HG03095 (cell line): ENCODE data around the gene LZTS3.
"Not testable (repeated sequence)": the region's sequence is repeated elsewhere in the genome, so short reads cannot be mapped to it uniquely, and the experiment has no call there.

Source experiments
- ATAC-seq: cut with Tn5 transposase; IDR thresholded peaks from one replicate; pipeline ENCODE4 v1.9.1; 2021; ENCODE audit warnings: moderate library complexity; ENCODE audit not compliant: unreplicated experiment

LZTS3 gene

DNA sequence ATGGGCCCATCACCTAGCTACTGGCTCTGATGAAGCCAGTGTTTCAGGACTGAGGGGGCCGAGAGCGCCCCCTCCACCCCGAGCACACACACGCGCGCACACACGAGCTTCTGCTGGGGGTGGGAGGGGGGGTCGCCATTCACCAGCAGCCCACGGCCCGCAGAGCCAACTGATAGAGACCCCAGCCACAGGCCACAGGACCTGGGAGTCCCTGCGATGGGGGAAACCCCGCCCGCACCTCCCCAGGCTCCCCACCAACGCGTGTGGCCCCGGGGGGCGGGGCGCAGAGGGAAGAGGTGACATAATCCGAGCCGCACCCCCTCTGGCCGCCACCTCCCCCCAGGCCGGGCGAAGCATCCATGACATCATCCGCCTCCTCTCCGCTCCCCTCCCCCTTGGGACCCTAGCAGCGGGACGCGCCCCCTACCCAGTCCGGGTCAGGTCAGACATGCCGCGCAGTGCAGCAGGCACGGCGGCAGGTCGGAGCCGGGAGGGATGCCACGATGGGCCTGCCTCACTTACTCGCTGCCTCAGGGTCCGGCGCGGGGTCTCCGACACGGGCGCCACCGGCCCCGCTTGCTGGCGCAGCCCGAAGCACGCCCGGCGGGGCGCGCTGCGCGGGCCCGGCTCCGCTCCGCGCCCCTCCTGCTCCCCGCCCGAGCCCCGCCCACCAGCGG is at the start of gene LZTS3:
TSS of gene LZTS3 (minus strand) at position 617 of the 677 bp plus-strand sequence. CDS start 6,386 bp downstream, outside the sequence.
- ATAC-seq = peak; percentile 52

DNA sequence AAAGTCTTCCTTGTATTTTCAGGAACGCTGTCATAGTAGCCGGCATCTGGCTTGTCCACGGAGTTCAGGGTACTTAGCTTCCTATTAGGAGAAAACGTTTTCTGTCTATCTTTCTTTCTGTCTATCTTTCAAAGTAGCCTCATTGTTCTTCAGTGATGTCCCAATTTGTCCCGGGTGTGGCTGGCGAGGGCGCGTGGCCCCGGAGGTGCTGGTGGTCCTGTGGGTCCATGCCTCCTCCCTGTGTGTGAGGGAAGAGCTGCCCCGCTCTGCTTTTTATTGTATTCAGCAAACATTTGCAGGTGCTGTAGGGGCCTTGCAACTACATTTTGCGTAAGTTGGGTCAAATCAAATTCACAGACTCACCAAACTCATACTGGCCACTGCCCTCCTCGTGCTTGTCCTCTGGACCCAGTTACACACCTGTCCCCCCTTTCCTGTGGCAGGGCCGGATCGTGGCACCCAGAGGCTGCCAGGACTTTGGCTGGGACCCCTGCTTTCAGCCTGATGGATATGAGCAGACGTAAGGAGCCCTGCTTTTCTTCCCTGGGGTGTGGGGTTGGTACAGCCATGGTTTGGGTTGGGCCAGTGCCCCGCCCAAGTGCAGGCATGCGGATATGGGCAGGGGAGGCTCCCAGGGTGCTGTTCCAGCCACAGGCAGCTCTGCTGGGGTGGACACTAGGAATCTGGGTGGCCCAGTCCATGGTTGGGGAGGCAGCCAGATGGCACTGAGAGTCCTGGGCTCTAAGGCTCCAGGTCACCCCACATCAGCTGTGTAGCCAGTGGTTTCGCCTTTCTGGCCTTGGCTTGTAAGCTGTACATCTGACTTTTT is 48.3 kb upstream of the LZTS3 start:
- ATAC-seq = no peak

DNA sequence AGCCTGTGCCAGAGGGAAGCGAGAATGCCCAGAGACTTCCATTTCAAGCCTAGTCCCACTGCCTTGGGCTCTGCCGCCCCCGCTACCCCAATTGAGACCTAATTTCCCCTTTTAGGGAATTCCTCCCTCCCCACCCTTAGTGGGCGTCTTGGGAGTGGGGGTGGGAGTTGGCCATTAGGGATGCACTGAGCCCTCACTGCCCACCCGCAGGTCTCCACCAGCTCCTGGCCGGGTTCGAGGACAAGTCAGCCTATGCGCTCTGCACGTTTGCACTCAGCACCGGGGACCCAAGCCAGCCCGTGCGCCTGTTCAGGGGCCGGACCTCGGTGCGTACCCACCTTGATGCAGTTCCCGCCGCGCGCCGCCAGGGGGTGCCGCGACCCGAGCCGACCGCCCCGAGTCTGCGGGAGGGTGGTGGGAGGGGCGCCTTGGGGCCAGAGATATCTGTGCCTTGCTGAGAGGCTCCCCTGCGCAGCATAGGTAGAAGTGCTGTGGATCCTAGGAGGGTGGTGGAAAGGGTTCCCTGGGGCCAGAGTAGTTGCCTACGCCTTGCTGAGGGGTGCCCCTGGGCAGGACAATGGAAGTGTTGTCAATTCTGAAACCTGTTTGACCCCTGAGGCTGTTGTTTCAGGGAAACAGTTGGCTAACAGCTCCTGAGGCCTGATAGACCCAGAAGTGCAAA is 45.1 kb upstream of the LZTS3 start:
- peak; percentile 56 for ATAC-seq

DNA sequence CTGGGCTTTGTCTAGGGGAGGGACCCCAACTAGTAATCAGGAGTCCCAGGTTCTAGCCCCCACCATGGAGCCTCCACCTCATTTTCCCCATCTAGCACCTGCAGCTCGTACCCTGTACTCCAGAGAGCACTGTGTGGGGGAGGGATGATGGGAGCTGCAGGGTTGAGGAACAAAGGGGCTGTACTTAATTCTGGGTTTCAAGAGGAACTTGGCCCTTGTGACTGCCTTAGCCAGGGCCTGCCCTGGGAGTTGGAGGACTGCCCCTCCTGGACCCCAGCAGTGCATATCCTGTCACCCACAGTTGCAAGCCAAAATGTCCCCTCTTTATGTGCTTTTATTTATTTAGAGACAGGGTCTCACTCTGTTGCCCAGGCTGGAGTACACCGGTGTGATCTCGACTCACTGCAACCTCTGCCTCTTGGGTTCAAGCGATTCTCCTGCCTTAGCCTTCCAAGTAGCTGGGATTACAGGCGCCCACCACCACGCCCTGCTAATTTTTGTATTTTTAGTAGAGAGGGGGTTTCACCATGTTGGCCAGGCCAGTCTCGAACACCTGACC is 42.1 kb upstream of the LZTS3 start:
- ATAC-seq = not testable (repeated sequence)

DNA sequence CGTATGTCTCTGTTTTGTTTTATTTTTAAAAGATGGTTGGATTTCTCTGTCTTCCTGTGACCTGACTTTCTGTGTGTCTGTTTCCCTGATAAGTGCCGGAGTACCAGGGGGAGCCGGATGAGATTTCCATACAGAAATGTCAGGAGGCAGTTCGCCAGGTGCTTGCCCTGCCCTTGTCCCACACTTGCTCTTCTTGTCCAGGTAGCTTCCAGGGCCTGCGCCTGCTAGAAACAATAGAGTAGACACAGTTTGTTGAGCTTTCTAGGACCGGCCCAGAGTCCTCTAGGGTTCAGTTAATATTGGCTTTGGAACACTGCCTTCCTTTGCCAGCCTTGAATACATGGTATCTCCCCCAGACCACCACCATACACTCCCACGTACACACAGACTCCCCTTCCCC is 39.9 kb upstream of the LZTS3 start:
- ATAC-seq = no peak

DNA sequence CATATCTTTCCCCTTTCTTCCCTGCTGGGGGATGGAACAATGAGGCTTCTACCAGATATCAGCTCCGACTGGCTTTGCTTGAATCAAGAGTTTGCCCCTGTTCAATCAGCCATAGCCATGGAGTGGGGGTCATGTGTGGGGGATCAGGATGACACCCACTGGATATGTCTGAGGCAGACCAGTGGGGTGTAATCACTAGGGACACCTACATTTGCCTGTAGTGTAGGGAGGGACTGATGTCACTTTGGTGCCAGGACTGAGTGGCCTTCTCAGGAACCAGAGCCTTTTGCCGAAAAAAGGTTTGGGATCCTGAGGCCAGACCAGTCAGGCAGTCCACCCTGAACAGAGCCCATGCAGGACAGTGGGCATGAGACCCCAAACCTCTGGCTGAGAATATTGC is 37.0 kb upstream of the LZTS3 start:
- no peak for ATAC-seq

DNA sequence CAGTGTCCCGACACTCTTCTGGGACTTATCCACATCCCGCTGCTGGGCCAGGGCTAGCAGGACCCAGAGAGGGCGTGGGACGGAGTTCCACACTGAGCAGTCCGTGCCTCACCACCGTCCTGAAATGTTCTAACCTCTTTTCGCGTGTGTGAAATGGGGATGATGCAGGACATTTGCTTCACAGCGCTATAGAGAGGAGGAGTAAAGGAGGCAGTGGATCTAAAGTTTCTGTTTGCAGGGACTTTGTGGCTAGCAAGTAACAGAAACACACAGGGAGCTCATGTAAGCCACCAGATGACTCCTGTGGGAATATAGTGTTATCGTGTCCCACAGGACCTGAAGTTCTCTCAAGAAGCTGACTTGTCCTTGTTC is 36.6 kb upstream of the LZTS3 start:
- no peak for ATAC-seq

DNA sequence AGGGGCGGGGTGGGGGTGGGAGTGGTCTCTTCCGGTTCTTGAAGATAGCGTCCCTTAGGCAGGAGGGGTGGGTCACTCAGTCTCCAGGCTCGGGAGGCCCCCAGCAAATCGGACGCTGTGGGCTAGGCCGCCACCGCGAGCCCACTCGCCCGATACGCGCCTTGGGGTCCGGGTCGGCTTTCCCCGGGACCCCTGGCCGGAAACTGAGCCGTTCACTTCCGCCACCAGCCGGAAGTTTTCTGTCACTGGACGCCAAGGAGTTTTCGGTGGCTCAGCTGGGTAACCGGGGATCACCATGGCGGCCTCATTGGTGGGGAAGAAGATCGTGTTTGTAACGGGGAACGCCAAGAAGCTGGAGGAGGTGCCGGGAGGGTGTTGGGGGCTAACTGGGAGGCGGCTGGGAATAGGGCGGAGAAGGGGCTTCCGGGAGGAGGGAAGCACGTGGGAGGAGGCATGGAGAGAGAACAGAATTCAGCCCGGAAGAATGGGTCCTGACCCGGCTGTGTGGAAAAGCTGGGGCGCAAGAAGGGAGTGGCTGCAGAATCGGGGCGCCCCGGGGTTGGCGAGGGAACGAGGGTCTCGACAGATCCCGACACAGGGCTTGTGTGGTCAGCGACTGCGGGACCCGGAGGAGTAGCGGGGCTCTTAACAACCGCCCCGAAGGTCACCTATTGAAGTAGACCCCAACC is 36.1 kb upstream of the LZTS3 start, which contains the start of gene ITPA:
TSS of gene ITPA (plus strand) at position 242 of the 689 bp plus-strand sequence. CDS start at position 296, 54 bp downstream.
- peak; percentile 46 for ATAC-seq

DNA sequence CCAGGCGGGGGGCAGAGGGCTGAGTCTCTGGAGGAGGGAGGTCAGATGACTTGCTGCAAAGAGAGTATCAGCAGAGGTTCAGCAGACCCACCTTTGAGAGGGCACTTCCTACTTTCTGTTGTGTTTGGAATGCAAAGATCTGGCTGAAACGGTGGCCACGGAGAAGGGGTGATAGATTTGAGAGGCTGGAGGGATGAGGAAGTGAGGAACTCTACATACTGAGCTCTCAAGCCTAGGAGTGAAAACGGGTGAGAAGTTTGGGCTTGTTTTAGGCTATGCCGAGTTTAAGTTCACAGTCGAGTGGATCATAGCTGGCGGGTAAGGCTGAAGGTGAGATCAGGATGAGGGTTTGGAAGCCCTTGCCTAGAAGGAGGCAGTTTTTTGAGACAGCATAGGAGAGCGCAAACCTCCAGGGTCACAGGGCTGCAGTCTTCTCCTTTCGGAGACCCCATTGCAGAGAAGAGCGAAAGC is 35.5 kb upstream of the LZTS3 start:
- no peak for ATAC-seq

DNA sequence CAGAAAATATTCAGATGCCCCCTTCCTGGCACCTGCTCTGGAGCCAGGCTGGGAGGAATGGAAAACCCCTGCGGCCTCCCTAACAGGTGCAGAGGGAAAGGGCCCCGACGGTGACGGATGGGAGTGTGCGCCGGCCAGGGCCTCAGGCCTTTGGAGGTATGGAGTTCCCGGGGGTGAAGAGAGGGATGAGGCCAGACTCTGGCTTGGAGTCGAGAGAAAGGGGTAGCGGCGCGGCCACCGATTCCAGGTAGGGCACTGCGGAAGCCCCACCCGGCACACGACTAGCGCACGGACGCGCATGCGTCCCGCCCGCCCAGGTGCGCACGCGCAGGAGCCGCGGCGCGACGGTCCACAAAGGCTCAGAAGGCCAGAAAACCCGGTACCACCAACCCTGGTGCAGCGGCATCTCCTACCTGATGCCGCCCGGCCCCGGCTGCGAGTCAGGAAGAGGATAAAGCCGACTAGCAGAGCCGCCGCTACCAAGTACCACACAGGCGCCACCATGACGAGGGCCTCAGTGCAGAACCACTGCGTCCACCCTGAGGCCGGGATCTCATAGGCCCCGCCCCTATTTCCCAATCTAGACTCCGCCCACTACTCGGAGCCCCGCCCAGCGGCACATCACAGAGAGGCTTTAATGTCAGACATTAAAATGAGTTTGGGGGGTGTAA is 30.9 kb upstream of the LZTS3 start, which contains the start of gene DDRGK1:
TSS of gene DDRGK1 (minus strand) at position 559 of the 671 bp plus-strand sequence. CDS start at position 504, 55 bp downstream.
- peak; percentile 74 for ATAC-seq

DNA sequence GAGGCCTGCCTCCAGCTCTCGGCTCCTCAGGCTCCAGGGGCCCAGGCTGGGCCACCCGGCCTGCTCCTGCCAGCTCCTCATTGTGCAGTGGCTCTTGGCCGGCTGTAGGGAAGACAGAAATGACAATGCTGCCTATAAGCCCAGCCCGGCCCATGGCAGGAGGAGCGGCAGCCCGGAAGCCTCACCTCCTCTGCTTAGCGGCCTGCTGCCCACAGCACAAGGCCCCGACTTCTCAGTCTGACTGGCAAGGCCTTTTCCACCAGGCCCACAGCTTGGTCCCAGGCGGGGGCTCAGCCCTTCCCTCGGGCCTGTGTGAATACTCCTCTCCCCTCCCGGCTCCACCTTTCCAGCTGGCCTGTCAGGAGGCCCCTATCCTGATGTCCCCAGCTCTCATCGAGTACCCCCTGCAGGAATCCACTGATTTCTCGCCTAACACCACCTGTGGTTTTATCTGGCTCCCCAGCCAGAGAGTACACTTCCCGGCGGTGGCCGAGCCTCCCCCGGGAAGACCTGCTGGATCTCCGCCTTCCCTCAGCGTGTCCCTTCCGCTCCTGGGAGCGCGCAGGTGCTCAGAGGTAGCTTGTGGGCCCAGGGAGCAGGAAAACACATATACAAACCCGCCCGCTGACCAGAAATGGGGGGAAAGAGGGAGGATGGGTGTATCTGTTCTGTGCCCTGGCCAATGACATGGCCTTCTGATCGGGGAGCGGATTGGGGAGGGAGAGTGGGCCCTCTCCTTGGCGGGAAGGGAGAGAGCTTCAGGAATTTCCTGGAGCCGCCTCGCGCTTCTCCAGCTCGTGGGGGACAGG is 30.2 kb upstream of the LZTS3 start:
- ATAC-seq = peak; percentile 4

DNA sequence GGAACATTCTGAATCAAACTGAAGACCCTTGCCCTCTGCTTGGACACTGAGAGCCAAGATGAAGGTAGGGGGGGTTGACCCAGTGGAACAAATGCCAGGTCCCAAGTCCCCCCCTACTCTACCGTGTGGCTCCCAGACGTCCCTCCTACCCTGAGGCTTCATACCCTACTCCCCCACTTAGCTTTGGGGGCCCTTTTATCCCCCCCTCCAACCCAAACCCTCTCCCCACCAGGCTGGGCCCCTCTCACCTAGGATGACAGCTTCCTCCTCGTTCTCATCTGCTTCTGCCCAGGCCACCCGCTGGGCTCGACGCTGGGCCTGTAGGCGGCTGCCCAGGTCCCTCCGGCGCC is 29.6 kb upstream of the LZTS3 start:
- no peak for ATAC-seq

DNA sequence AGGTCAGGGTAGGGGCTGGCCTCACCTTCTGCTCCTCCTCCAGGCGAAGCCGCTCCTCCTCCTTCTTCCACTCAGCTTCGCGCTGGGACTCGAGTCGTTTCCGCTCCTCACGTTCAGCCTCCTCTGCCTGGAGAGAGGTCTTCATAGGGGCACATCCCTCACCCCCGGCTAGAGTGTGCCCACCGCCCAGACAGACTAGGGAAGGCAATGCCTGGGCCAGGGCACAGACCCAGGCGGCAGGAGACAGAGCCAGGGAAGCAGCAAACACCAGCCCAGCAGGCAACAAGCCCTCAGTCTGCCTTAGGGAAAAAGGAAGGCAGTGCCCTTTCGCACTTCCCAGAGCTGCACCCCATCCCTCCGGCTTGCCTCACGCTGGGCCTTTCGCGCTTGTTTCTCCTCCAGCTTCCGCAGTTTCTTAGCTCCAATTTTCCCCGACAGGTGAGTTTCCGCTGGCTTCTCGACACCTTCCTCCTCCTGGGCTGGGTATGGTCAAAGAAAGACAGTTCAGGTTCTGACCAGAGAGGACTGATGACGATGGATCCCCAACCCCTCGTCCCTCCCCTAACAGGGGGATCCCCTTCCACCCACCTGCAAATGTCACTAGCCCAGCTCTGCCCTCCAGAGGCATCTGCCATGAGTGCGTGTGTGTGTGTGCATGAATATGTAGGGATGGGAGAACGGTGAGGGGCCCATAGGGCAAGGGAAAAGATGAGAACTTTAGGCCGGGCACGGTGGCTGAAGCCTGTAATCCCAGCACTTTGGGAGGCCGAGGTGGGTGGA is 26.8 kb upstream of the LZTS3 start:
- ATAC-seq = no peak

DNA sequence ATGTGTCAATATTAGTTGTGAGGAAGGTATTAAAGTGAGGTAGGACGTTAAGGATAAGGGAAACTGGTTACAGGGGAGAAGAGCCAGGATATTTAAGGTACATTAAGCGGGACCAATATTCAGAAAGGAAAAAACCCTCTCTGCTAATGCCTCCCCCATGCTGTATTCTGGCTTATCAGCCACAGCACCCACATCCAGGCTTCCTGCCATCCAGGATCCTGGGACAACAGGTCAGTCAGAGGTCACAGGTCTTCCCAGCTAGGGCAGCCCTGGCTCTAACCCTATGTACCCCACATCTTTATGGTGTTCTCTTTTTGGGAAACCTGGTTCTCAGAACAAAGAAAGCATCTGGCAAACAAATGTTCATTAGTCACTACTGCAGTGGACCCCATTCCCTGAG is 25.9 kb upstream of the LZTS3 start:
- no peak for ATAC-seq

DNA sequence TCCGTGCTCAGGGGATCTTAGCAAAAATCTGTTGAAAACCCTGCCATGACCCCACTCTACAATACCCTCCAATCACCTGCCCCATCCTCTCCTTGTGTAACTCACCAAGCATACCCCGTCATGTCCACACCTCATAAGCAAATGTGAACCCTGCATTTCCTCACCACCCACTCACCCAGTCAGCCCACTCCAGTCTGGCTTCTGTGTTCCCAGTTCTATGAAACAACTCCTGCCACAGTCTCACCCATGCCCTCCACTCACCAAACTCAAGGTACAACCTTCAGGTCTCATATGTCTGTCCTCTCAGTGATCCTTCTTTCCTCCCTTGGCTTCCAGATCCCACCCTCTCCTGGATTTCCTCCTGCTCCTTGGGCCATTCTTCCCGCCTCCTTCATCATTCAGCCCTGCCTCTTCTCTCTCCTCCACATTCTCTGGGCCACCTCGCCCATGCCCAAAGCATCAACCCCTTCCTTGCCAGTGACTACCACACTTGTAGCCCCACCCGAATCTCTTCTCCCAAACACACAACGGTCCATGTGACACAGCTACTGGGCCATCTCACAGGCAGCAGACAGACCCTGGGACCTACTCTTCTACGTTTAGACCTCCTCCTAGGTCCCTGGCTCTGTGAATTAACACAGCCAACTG is 22.4 kb upstream of the LZTS3 start:
- no peak for ATAC-seq

DNA sequence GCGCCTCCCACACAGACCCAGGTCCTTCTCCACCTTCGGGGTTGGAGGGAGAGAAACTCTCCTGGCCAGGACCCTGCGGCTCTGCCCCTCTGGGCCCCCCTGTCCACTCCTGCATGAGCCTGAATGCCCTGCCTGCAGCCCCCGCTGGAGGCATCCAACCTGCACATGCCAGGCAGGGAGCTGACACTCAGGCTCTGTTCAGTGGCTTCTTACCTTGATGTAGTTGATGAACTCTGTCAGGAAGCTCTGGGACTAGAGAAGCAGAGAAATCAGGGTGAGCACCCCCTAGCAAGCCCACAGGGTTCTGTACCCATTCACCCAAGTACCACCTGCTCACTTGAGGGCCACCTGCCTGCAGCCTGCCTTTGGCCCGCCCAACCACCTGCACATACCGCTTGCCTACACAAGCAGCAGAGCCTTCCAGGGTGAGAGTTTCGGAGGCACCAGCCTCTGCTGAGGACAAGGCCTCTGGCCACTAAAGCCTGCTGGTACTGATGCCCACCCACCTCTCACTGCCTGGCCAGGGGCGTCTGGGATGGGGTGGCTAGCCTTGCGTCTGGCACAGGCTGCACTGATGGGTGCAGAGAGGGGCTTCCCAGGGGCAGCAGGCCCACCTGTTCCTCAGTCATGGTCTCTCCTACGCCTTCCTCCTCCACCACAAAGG is 21.4 kb upstream of the LZTS3 start:
- no peak for ATAC-seq

DNA sequence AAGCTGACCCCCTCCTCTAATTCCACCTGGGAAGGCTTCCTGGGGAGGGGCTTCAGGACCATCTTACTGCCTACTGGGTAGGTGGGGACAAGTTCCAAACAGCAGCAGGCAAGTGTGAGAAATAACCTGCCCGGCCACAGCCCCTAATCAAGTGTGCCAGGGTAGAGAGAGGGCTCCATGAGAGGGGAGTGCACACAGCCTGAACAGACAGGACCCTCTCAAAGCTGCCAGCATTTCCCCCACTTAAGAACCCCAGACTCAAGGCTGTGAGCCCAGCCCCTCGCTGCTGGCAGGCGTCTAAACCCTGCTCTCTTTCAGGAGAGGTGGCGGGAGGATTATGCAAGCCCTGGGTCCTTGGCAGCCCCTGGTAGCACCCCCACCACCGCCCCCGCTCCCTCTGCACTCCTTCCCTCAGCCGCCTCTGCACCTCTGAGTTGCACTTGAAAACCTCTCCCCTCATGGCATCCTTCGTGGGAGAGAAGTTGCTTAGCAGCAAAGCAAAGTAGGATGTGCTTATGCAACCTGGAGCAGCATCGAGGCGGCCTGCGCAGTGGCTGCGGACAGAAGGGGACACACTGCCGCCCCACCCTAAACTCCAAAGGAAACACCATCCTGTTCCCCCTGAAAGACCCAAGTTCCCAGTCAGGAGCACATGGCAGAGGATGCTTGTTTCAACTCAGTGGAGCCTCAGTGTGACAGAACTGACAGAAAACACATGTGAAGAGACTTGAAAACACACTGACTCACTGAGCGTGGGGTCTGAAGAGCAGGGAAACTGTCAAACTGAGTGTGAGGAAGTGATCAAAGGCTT is 20.7 kb upstream of the LZTS3 start:
- no peak for ATAC-seq
